Measurements from ENCODE around the gene ARAP2. TPM values are rescaled to one million over a fixed set of nuclear protein-coding genes. Genes with fewer than 3 reads are reported as not detected.

Gene ARAP2
- total and polyA plus RNA-seq, 2 of the 13 experiments (the other 11 are each of a cell fraction or from before 2014, with no cell fraction given), result 0.37 to 1.4 TPM

- no peak for TF ChIP-seq ZBTB7A (CRISPR knock-in tag; IDR thresholded peaks at IDR 0.05)
- TF ChIP-seq SNAPC2 (CRISPR knock-in tag; IDR thresholded peaks at IDR 0.05), result no peak
- TF ChIP-seq FOXP1 (IDR thresholded peaks at IDR 0.05), result no peak
- TF ChIP-seq FOXP1 (CRISPR knock-in tag; IDR thresholded peaks at IDR 0.05), result no peak
- no peak for TF ChIP-seq DNMT3B (CRISPR knock-in tag; conservative IDR thresholded peaks at IDR 0.05)
- TF ChIP-seq ATF6 (CRISPR knock-in tag; conservative IDR thresholded peaks at IDR 0.05), result no peak
These were observed 60.5 kb downstream of the ARAP2 start (continued) for GRCh38 chr4:36183665-36184393.

GRCh38 chr4:36183232-36183631 lies 61.1 kb downstream of the ARAP2 start:
- DNase-seq (ENCODE audit: low spot score) (no peak), FAIRE-seq (no peak), ATAC-seq (no peak)
- Histone ChIP-seq H2AFZ (ENCODE audit: low read length) (no peak overlapping the region), H3K36me3 (replicated peaks in 1 of 2; ENCODE audit: control insufficient read depth in 1 of 2, insufficient read depth in 2 of 2, low read length in 2 of 2) (no peaks in the 10 kb centered on the region), H3K4me1 (ENCODE audit: insufficient read depth, low read length) (no peaks in the 10 kb centered on the region), H3K27me3 (ENCODE audit: control insufficient read depth in 1 of 2, insufficient read depth in 2 of 2, low read length in 2 of 2) (no peaks in the 10 kb centered on the region), H3K9ac (ENCODE audit: insufficient read depth, low read depth, low read length) (no peak overlapping the region), H3K27ac (ENCODE audit: extremely low read length, insufficient read depth, low read length) (no peak overlapping the region), H3K9me3 (ENCODE audit: low read length) (no peaks in the 10 kb centered on the region), H4K20me1 (ENCODE audit: insufficient read depth, low read length) (no peaks in the 10 kb centered on the region), H3K4me2 (ENCODE audit: low read depth, low read length) (no peak overlapping the region), H3K79me2 (ENCODE audit: insufficient read depth, low read length) (no peaks in the 10 kb centered on the region), H3K4me3 (replicated peaks in 1 of 3; ENCODE audit: insufficient read depth in 1 of 3, low read depth in 2 of 3, low read length in 3 of 3) (no peak overlapping the region)
- 22% methylated on average over 3 of the region's 3 CpGs for WGBS (ENCODE audit: low lambda C conversion rate)
- in situ Hi-C loops (cut with HindIII; ENCODE audit: extremely low pct_ligation_motif_present, low pct_unique_long_range_greater_than_20kb), result no loop called here
- BruUV-seq (replicated peaks), result no TSS peak
- POLR2A ChIA-PET, result no interaction called here
- intact Hi-C loops (cut with micrococcal nuclease; ENCODE audit: unreplicated experiment), result no loop called here
- CTCF ChIA-PET (ENCODE audit: low intra/inter-chr PET ratio, low total read pairs), result no interaction called here
- TF ChIP-seq ZNF879 (CRISPR knock-in tag; IDR thresholded peaks at IDR 0.05) (no peak), HNRNPL (IDR thresholded peaks at IDR 0.05; ENCODE audit: low read depth, low read length) (no peak), ZFP36L1 (CRISPR knock-in tag; IDR thresholded peaks at IDR 0.05) (no peak), ZNF138 (CRISPR knock-in tag; IDR thresholded peaks at IDR 0.05; ENCODE audit: low read depth) (no peak), KAT2B (IDR thresholded peaks at IDR 0.05; ENCODE audit: borderline replicate concordance, low read depth, low read length) (no peak), STAT6 (CRISPR knock-in tag; IDR thresholded peaks at IDR 0.05; ENCODE audit: borderline replicate concordance) (no peak), RBM39 (IDR thresholded peaks at IDR 0.05; ENCODE audit: low read depth, low read length, poor library complexity, severe bottlenecking) (no peak), ZNF570 (CRISPR knock-in tag; IDR thresholded peaks at IDR 0.05; ENCODE audit: borderline replicate concordance) (no peak), ZNF784 (CRISPR knock-in tag; IDR thresholded peaks at IDR 0.05; ENCODE audit: borderline replicate concordance) (no peak), CENPT (CRISPR knock-in tag; IDR thresholded peaks at IDR 0.05; ENCODE audit: low read depth) (no peak), KDM3A (CRISPR knock-in tag; IDR thresholded peaks at IDR 0.05; ENCODE audit: low read depth) (no peak), IRF9 (CRISPR knock-in tag; IDR thresholded peaks at IDR 0.05; ENCODE audit: borderline replicate concordance) (no peak)
